HEK293 (cell line): Measurements from ENCODE around the gene TRNP1.

Source experiments
- CTCF ChIA-PET: fragments of 350-600 bp; formaldehyde crosslinking; extraction: SDS; loops from one replicate; lab custom pipeline; 2021; ENCODE audit warnings: antibody characterized with exemption; lab: Yijun Ruan, JAX
- POLR2A ChIA-PET: fragments of 300-600 bp; formaldehyde crosslinking; extraction: SDS; loops from one replicate; lab custom pipeline; 2020; ENCODE audit warnings: antibody characterized with exemption, inconsistent platforms; lab: Yijun Ruan, JAX
- H3K27ac ChIP-seq: fragments of 200-500 bp; sonication (Bioruptor generic); 2 replicates; pipeline ENCODE4 v1.5.1; 2014; ENCODE audit warnings: low read depth, low read length, control low read depth, inconsistent platforms; ENCODE audit errors: extremely low read depth
- H3K36me3 ChIP-seq, 2 experiments: fragments of 200-500 bp in 1 of 2; sonication (Bioruptor generic) in 1 of 2; 1 replicate in 1 of 2; 2 replicates in 1 of 2; pipeline ENCODE4 v1.5.1; 2014 to 2017; ENCODE audit warnings: inconsistent platforms in 2 of 2, low read length in 2 of 2; ENCODE audit not compliant: control insufficient read depth in 2 of 2, insufficient read depth in 1 of 2
- H3K4me1 ChIP-seq: fragments of 200-500 bp; sonication (Bioruptor generic); 2 replicates; pipeline ENCODE4 v1.5.1; 2014; ENCODE audit warnings: mild to moderate bottlenecking, low read length, inconsistent platforms; ENCODE audit not compliant: control insufficient read depth, insufficient read depth
- H3K4me3 ChIP-seq: 2 replicates; pipeline ENCODE4 v1.5.1; 2011; ENCODE audit warnings: low read depth, mild to moderate bottlenecking, control low read depth, low read length, moderate library complexity
- H3K9me3 ChIP-seq: fragments of 200-500 bp; sonication (Bioruptor generic); 2 replicates; pipeline ENCODE4 v1.5.1; 2014; ENCODE audit warnings: low read depth, low read length, inconsistent platforms; ENCODE audit not compliant: control insufficient read depth, insufficient read depth
- CTCF ChIP-seq: fragments of 450-650 bp; formaldehyde crosslinking; IDR thresholded peaks from 2 replicates; pipeline ENCODE4 v1.5.1; 2016; ENCODE audit warnings: missing biosample characterization, missing genetic modification characterization
- KLF17 ChIP-seq: fragments of 450-650 bp; formaldehyde crosslinking; IDR thresholded peaks from 2 replicates; pipeline ENCODE4 v1.5.1; 2016; ENCODE audit warnings: missing biosample characterization, missing genetic modification characterization
- KLF7 ChIP-seq: fragments of 450-650 bp; formaldehyde crosslinking; IDR thresholded peaks from 2 replicates; pipeline ENCODE4 v1.5.1; 2016; ENCODE audit warnings: missing biosample characterization, missing genetic modification characterization, borderline replicate concordance
- PATZ1 ChIP-seq: fragments of 450-650 bp; formaldehyde crosslinking; IDR thresholded peaks from 2 replicates; pipeline ENCODE4 v1.5.1; 2016; ENCODE audit warnings: missing biosample characterization, missing genetic modification characterization
- PRDM10 ChIP-seq: fragments of 450-650 bp; formaldehyde crosslinking; IDR thresholded peaks from 2 replicates; pipeline ENCODE4 v1.5.1; 2016; ENCODE audit warnings: missing biosample characterization, missing genetic modification characterization
- ZEB2 ChIP-seq: fragments of 450-650 bp; formaldehyde crosslinking; IDR thresholded peaks from 2 replicates; pipeline ENCODE4 v1.5.1; 2016; ENCODE audit warnings: missing biosample characterization, missing genetic modification characterization
- ZNF133 ChIP-seq: fragments of 450-650 bp; formaldehyde crosslinking; IDR thresholded peaks from 2 replicates; pipeline ENCODE4 v1.5.1; 2016; ENCODE audit warnings: missing biosample characterization, missing genetic modification characterization
- ZNF2 ChIP-seq: fragments of 450-650 bp; formaldehyde crosslinking; IDR thresholded peaks from 2 replicates; pipeline ENCODE4 v1.5.1; 2016; ENCODE audit warnings: missing biosample characterization, missing genetic modification characterization
- ZNF202 ChIP-seq: fragments of 450-650 bp; formaldehyde crosslinking; IDR thresholded peaks from 2 replicates; pipeline ENCODE4 v1.5.1; 2016; ENCODE audit warnings: missing biosample characterization, missing genetic modification characterization, borderline replicate concordance
- ZNF416 ChIP-seq: fragments of 450-650 bp; formaldehyde crosslinking; IDR thresholded peaks from 2 replicates; pipeline ENCODE4 v1.5.1; 2016; ENCODE audit warnings: missing biosample characterization, missing genetic modification characterization
- ZNF488 ChIP-seq: fragments of 450-650 bp; formaldehyde crosslinking; IDR thresholded peaks from 2 replicates; pipeline ENCODE4 v1.5.1; 2016; ENCODE audit warnings: missing biosample characterization, missing genetic modification characterization
- ZNF544 ChIP-seq: fragments of 450-650 bp; formaldehyde crosslinking; IDR thresholded peaks from 2 replicates; pipeline ENCODE4 v1.5.0; 2017; ENCODE audit warnings: missing biosample characterization, missing genetic modification characterization
- ZNF555 ChIP-seq: fragments of 450-650 bp; formaldehyde crosslinking; conservative IDR thresholded peaks from 2 replicates; pipeline ENCODE4 v1.5.1; 2017; ENCODE audit warnings: missing biosample characterization, mild to moderate bottlenecking, missing genetic modification characterization, inconsistent platforms
- ZNF654 ChIP-seq: fragments of 450-650 bp; formaldehyde crosslinking; IDR thresholded peaks from 2 replicates; pipeline ENCODE4 v1.5.1; 2016; ENCODE audit warnings: low read depth, missing biosample characterization, missing genetic modification characterization
- ZNF660 ChIP-seq: fragments of 450-650 bp; IDR thresholded peaks from 2 replicates; pipeline ENCODE4 v1.5.1; 2018; ENCODE audit warnings: missing biosample characterization, mild to moderate bottlenecking, missing genetic modification characterization
- ZNF692 ChIP-seq: fragments of 450-650 bp; formaldehyde crosslinking; IDR thresholded peaks from 2 replicates; pipeline ENCODE4 v1.5.1; 2016; ENCODE audit warnings: missing biosample characterization, missing genetic modification characterization
- ZNF843 ChIP-seq: fragments of 450-650 bp; formaldehyde crosslinking; IDR thresholded peaks from 2 replicates; pipeline ENCODE4 v1.5.1; 2016; ENCODE audit warnings: missing biosample characterization, missing genetic modification characterization

The TRNP1 gene

GRCh38 chr1:27044613-27045151, 51.2 kb downstream of the TRNP1 start:
- POLR2A ChIA-PET, result no interaction called here
- H3K27ac ChIP-seq, result no peak overlapping the region
- CTCF ChIA-PET, result interaction anchor here (0.6 to 7.1 kb wide), 31 partner anchors 10 to 605 kb away, joined by 3 to 329 read pairs (median 4); partner anchors contain the start of genes TRNP1 and WASF2
- no peaks in the 10 kb centered on the region for H3K9me3 ChIP-seq
- no peak overlapping the region for H3K4me3 ChIP-seq
- TF ChIP-seq ZNF692 (tag by site-specific recombination) (no peak), ZNF654 (tag by site-specific recombination) (peak; percentile 94), ZNF2 (tag by site-specific recombination) (0 out of 2 replicates have a peak, but pooled peaks have one; percentile 36), ZNF660 (tag by site-specific recombination) (peak; percentile 46; the same call in 1 of the 2 replicates), ZNF488 (tag by site-specific recombination) (no peak), KLF17 (tag by site-specific recombination) (0 out of 2 replicates have a peak, but pooled peaks have one; percentile 25), ZNF544 (tag by site-specific recombination) (no peak), CTCF (tag by site-specific recombination) (peak; percentile 92), KLF7 (tag by site-specific recombination) (no peak)
- H3K4me1 ChIP-seq, result no peaks in the 10 kb centered on the region
- H3K36me3 ChIP-seq, result no peaks in the 10 kb centered on the region

- H3K4me3 ChIP-seq, result no peak overlapping the region
- no peaks in the 10 kb centered on the region for H3K9me3 ChIP-seq
- ChIA-PET POLR2A (interaction anchor here (0.6 kb wide), 1 partner anchor 92 kb away, joined by 4 read pairs; no protein-coding TSS in a partner anchor), CTCF (interaction anchor here (0.6 to 7.1 kb wide), 42 partner anchors 12 to 617 kb away, joined by 3 to 329 read pairs (median 4); partner anchors contain the start of genes TENT5B and TRNP1)
- no peak overlapping the region for H3K27ac ChIP-seq
- no peaks in the 10 kb centered on the region for H3K36me3 ChIP-seq
- no peaks in the 10 kb centered on the region for H3K4me1 ChIP-seq
- TF ChIP-seq KLF17 (tag by site-specific recombination) (no peak), ZNF555 (tag by site-specific recombination) (no peak), ZNF202 (no peak), ZEB2 (tag by site-specific recombination) (peak; percentile 74; the same call in 1 of the 2 replicates), PATZ1 (peak; percentile 72), ZNF133 (no peak), ZNF416 (no peak), PRDM10 (tag by site-specific recombination) (peak; percentile 34; the same call in 1 of the 2 replicates), ZNF654 (tag by site-specific recombination) (peak; percentile 65), ZNF544 (tag by site-specific recombination) (no peak), ZNF843 (tag by site-specific recombination) (0 out of 2 replicates have a peak, but pooled peaks have one; percentile 30)
Observed at GRCh38 chr1:27045973-27046558, 52.6 kb downstream of the TRNP1 start.
